ENCODE data around the gene DIP2C.

The DIP2C gene

DNA sequence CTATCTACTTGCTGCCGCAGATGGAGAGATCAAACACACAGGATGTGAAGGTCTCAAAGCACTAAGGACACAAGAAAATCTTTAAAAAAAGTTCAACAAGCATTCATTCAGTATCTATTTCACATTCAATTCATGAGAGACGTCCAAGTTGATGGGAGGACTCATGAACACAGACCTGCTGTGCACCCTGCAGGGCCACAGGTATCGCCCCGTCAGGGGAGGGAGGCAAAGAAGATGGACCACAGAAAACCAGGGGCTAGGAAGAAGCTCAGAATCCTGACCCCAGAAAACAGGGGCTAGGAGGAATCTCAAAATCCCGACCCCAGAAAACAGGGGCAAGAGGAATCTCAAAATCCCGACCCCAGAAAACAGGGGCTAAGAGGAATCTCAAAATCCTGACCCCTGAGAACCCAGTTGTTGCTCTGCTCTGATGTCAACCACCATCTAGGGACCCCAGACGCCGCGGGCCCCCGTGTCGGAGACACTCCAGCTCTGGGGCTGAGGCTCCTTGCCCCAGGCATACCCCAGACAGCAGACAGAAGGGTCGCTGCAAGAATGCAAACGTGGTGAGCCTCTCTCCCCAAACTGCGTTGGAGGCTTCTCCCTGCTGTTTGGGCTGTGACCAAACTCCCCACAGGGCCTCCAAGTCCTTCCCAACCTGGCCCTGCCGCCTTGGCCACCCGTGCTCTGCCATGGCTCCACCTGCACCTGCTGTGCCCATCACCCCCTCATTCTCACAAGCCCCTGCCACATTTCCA lies 197.6 kb downstream of the DIP2C start:
- TF ChIP-seq, protein P1, sequence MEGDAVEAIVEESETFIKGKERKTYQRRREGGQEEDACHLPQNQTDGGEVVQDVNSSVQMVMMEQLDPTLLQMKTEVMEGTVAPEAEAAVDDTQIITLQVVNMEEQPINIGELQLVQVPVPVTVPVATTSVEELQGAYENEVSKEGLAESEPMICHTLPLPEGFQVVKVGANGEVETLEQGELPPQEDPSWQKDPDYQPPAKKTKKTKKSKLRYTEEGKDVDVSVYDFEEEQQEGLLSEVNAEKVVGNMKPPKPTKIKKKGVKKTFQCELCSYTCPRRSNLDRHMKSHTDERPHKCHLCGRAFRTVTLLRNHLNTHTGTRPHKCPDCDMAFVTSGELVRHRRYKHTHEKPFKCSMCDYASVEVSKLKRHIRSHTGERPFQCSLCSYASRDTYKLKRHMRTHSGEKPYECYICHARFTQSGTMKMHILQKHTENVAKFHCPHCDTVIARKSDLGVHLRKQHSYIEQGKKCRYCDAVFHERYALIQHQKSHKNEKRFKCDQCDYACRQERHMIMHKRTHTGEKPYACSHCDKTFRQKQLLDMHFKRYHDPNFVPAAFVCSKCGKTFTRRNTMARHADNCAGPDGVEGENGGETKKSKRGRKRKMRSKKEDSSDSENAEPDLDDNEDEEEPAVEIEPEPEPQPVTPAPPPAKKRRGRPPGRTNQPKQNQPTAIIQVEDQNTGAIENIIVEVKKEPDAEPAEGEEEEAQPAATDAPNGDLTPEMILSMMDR (conservative IDR thresholded peaks at IDR 0.05) = no peak
- TF ChIP-seq ZFX (IDR thresholded peaks at IDR 0.05) = no peak
- no peak overlapping the region for H3K27ac ChIP-seq

DNA sequence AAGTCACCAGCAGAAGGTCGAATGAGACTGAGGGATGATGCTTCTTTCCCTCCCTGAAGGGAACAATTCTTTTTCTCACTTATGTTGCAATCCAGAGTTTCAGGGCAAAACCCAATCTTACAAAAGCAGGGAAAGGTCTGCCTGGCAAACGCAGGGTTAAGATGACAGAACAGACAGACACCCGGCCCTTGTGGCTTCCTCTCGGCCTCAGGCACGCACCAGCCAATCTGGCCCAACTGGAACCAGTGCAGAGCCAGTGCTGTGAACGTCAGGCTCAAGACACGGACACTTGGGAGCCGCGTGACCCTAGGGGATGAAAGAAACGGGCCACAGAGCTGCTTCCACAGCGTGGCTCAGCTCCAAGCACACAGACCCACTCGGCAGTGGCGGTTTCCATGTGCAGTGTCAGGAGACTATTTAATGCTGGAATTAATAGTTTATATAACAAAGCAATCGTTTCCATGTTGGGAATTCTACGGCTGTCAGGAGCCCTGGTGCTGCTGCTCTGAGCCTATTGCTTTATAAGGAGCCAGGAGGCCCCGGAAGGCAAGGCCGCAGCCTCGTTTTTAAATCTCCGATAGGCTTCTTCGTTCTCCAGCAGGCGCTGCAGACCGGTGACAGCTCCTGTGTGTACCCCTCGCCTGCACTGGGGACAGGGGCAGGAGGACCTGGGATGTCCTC lies 198.4 kb downstream of the DIP2C start:
- no peak overlapping the region for H3K27ac ChIP-seq
- TF ChIP-seq ZFX (IDR thresholded peaks at IDR 0.05) = no peak
- TF ChIP-seq, protein P1 (conservative IDR thresholded peaks at IDR 0.05) = no peak

DNA sequence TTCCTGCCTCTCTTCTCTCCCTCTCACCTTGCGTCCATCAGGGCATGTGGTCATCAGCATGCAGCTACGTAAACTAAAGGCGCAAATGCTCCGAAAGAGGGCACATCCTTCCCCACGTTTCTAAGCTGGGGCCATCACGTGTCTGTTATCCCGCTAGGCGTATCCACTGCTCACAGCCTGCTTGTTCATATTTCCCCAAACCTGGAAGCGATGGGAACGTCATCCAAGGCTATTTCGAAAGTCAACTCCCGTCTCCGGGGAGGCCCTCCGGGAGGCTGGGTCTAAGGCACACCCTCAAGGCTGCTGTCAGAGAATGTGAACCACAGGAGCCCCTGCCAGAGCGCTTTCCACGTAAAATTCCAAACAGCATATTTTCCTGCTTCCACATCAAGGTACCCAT lies 199.2 kb downstream of the DIP2C start:
- TF ChIP-seq, protein P1 (conservative IDR thresholded peaks at IDR 0.05) = no peak
- H3K27ac ChIP-seq = no peak overlapping the region

DNA sequence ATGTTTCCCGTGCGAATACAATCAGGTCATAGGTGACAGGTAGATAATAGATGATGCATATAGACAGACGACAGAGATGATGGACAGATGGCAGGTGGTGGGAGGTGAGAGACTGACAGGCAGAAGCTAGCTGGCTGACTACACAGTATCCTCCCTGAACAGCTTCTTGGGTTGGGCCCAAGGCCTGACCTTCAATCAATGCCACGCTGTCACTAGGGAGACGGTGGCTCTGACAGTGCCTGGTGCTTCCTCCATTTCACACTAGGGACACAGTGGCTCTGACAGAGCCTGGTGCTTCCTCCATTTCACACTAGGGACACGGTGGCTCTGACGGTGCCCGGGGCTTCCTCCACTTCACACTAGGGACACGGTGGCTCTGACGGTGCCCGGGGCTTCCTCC lies 200.1 kb downstream of the DIP2C start:
- no peak for TF ChIP-seq ZFX (IDR thresholded peaks at IDR 0.05)
- TF ChIP-seq, protein P1 (conservative IDR thresholded peaks at IDR 0.05) = no peak
- H3K27ac ChIP-seq = no peak overlapping the region

DNA sequence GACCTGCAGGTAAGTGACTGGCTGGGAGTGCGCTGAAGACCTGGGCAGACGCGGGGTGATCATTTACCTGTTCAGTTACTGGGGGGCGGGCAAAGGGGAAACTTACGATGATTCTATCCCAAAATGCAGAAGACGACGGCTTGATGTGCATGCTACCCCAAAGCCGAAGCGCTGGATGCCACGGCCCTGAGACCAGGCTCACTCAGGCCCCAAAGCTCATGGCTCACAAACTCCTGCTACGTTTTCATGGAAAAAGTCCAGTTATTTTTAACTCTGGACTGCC lies 200.6 kb downstream of the DIP2C start:
- TF ChIP-seq, protein P1 (conservative IDR thresholded peaks at IDR 0.05) = no peak
- no peak for TF ChIP-seq ZFX (IDR thresholded peaks at IDR 0.05)
- no peak overlapping the region for H3K27ac ChIP-seq

DNA sequence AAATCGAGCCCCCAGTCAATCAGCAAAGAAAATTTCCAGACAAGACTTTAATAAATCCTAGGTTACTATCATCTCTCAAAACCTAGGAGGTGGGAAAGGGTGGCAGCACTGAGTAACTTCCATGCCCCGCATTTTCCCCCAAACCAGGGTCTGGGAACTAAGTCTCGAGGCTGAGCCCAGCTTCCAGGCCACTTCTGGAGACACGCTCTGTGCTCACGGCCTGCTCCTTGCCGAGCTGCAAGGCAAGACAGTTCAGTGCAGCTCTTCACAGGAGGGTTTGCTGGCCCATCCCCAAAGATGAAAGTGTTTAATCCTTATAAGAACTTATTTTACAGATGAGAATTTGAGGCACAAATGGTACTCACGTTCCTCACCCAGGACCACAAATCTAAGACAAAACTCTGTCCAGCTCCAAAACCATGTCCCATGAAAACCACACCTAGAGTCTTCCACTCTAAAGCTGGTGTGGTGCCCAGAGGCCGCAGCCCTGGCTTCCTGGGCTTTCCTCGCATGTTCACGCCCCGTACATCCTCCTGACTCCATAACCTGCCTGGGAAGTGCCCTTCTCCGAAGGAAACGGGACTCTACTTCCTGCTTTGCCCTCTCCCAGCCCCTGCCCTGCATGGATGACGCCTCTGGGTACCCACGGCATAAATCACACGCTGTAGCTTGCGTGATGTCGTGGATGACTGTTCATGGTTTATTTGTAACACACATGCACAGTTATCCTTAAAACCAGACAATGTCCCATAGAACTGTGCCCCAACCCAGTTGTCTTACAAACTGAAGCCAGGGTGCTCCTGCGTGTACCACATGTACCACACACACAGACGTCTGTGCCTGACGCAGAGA lies 201.2 kb downstream of the DIP2C start:
- TF ChIP-seq, protein P1 (conservative IDR thresholded peaks at IDR 0.05) = no peak
- TF ChIP-seq ZFX (IDR thresholded peaks at IDR 0.05) = no peak
- H3K27ac ChIP-seq = no peak overlapping the region
